Fibroblast of pulmonary artery (primary cell): Measurements from ENCODE around the gene GLO1.

Experiments
- DNase-seq: peaks from one replicate; pipeline ENCODE4 v3.0.0-alpha.2; 2010; ENCODE audit warnings: low read depth
- H3K4me3 ChIP-seq: replicated peaks from 2 replicates; pipeline ENCODE4 v1.5.1; 2011; ENCODE audit warnings: low read depth, mild to moderate bottlenecking, control low read depth, low read length, moderate library complexity
- CTCF ChIP-seq: IDR thresholded peaks from 2 replicates; pipeline ENCODE4 v1.5.1; 2011; ENCODE audit warnings: mild to moderate bottlenecking, control low read depth, low read length, inconsistent platforms; ENCODE audit errors: missing control alignments

GLO1 gene

GRCh38 chr6:38639498-38640215 is 63.3 kb downstream of the GLO1 start, which contains the start of gene BTBD9:
Gene BTBD9, minus strand, starts transcription at chr6:38639929.
- TF ChIP-seq CTCF, result no peak
- peak; percentile 86 for DNase-seq
- peak within 1 kb of the TSS; percentile 94 for H3K4me3 ChIP-seq

DNA sequence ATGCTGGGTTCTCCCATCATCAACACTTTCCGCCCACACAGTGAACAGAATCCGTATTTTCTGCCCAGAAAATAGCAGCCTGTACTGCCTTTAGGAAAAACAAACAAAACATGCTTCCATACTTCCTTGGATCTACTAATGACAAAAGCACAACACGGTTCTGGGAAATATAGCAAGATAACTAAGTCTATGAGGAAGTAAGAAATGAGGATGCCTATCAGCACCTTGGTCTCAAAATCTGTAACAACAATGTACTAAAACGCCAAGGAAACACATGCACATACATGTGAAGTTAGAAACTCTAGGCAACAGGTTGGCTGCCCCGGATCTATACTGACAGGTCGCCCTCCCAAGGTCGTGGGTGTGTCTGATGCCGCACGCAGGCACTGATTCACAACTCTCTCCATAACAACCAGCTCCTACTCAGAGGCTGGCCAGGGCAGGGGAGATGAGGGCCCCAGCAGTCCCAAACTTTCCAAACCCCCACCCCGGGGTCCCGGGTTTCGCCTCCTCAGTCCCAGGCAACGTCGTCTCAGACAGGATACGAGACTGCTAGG is 63.9 kb downstream of the GLO1 start:
- DNase-seq, result peak; percentile 45
- H3K4me3 ChIP-seq, result peak overlapping the region; percentile 94
- no peak for TF ChIP-seq CTCF

- no peak for TF ChIP-seq CTCF
- no peak overlapping the region for H3K4me3 ChIP-seq
- no peak for DNase-seq
Measured at GRCh38 chr6:38637756-38638155, 65.2 kb downstream of the GLO1 start.

DNA sequence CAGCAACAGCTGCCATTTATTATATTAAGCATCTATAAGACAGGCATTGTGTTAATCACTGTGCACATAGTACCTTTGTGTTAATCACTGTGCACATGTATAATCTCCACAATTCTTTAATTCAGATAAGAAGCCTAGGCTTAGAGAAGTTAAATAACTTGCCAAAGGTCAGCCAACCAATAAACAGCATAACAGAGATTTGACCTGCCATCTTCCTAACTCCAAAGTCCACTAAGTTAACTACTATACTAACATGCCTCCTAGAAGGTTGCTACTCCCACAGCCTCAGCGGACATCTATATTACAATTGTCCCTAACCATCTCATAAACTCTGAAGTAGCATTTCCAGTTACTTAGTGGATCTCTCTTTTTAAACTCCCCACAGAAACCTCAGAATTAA is 66.9 kb downstream of the GLO1 start:
- H3K4me3 ChIP-seq, result no peak overlapping the region
- DNase-seq, result no peak
- TF ChIP-seq CTCF, result no peak

- DNase-seq, result no peak
- H3K4me3 ChIP-seq, result no peak overlapping the region
- TF ChIP-seq CTCF, result no peak
Measured at GRCh38 chr6:38634518-38634917, 68.4 kb downstream of the GLO1 start.

DNA sequence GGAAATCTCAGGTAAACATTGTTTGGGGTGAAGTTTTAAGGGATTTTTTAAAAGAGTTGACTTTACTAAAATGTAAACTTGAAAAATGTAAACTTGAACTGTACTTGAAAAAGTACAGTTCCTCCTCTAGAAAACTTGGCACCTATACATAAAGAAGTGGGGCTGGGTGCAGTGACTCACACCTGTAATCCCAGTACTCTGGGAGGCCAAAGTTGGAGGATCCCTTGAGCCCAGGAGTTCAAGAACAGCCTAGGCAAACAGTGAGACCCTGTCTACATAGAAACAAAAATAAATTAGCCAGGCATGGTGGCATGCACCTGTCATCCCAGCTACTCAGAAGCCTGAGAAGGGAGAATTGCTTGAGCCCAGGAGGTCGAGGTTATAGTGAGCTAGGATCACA is 70.5 kb downstream of the GLO1 start:
- H3K4me3 ChIP-seq, result no peak overlapping the region
- TF ChIP-seq CTCF, result no peak
- no peak for DNase-seq
